ENCODE results near the gene SMCO4. TPM values are rescaled to one million over a fixed set of nuclear protein-coding genes. Genes with fewer than 3 reads are reported as not detected.

SMCO4 gene
- total and polyA plus RNA-seq, 2 of the 8 experiments (the other 6 are each of a cell fraction or from before 2014, with no cell fraction given) = 33.2 to 53.9 TPM

- no peak for TF ChIP-seq SIRT6 (IDR thresholded peaks at IDR 0.05; ENCODE audit: low read length)
- TF ChIP-seq BCL11A (IDR thresholded peaks at IDR 0.05; ENCODE audit: low read depth in 2 of 2, low read length in 2 of 2) = no peak
- TF ChIP-seq GTF2F1 (IDR thresholded peaks at IDR 0.05; ENCODE audit: borderline replicate concordance, low read depth, low read length) = no peak
- no peak for TF ChIP-seq FOSL1 (IDR thresholded peaks at IDR 0.05; ENCODE audit: insufficient read depth, low read depth, low read length)
- no peak for TF ChIP-seq CHD2 (IDR thresholded peaks at IDR 0.05; ENCODE audit: low read length)
- TF ChIP-seq CREB1 (IDR thresholded peaks at IDR 0.05) = no peak
Measured at GRCh38 chr11:93573184-93573583, 30.0 kb upstream of the SMCO4 start (continued).
